Stomach (tissue), 9 donors: Measurements from ENCODE around the gene EIF4EBP2. TPM values are rescaled to one million over a fixed set of nuclear protein-coding genes. Genes with fewer than 3 reads are reported as not detected.
A peak's percentile ranks its signal among the peaks of the same experiment; 100 is the strongest.

Source experiments
- DNase-seq, 2 donors: peaks; one replicate each; pipeline versions ENCODE4 v3.0.0 to v3.0.0-alpha.2; 2013 to 2019
- H3K27ac ChIP-seq, 5 donors: fragments of 200-600 bp in 4 of 5; sonication (generic) in 4 of 5; one replicate each; pipeline ENCODE4 v1.5.1; 2013 to 2019; ENCODE audit warnings: mild to moderate bottlenecking in 1 of 5, moderate library complexity in 1 of 5
- H3K27me3 ChIP-seq, 3 donors: fragments of 200-600 bp; sonication (generic); one replicate each; pipeline ENCODE4 v1.5.1; 2017 to 2019; ENCODE audit warnings: mixed run types in 1 of 3
- H3K36me3 ChIP-seq, 4 donors: fragments of 200-600 bp; sonication (generic); 1 replicate in 3 of 4; 2 replicates in 1 of 4; pipeline ENCODE4 v1.5.1; 2016 to 2019
- H3K4me1 ChIP-seq, 4 donors: fragments of 200-600 bp; sonication (generic); one replicate each; pipeline ENCODE4 v1.5.1; 2016 to 2019
- H3K4me3 ChIP-seq, 4 donors: fragments of 200-600 bp; sonication (generic) in 3 of 4; one replicate each; pipeline ENCODE4 v1.5.1; 2016 to 2019; ENCODE audit warnings: mild to moderate bottlenecking in 1 of 4
- H3K9me3 ChIP-seq, 4 donors: fragments of 200-600 bp; sonication (generic); one replicate each; pipeline ENCODE4 v1.5.1; 2016 to 2019
- CTCF ChIP-seq, 7 experiments: fragments of 450-650 bp in 4 of 7; fragments of 200-600 bp in 3 of 7; sonication (generic) in 3 of 7; IDR thresholded peaks; one replicate each; pipeline ENCODE4 v1.5.1; 2016 to 2019; ENCODE audit warnings: antibody characterized with exemption in 7 of 7, control low read depth in 2 of 7, mild to moderate bottlenecking in 1 of 7
- EP300 ChIP-seq: sonication (generic); formaldehyde crosslinking; IDR thresholded peaks from one replicate; pipeline ENCODE4 v1.6.1; 2017; ENCODE audit warnings: antibody characterized with exemption
- POLR2A ChIP-seq, 4 donors: fragments of 450-650 bp; IDR thresholded peaks; one replicate each; pipeline ENCODE4 v1.6.1; 2016; ENCODE audit warnings: antibody characterized with exemption in 4 of 4, control low read depth in 2 of 4, mild to moderate bottlenecking in 1 of 4, moderate library complexity in 1 of 4
- POLR2AphosphoS5 ChIP-seq, 3 donors: sonication (generic); formaldehyde crosslinking; IDR thresholded peaks; one replicate each; pipeline ENCODE4 v1.6.1; 2016; ENCODE audit warnings: antibody characterized with exemption in 3 of 3
- WGBS, 5 donors: extraction: QIAGEN DNeasy Blood & Tissue Kit in 3 of 5; methylation state at CpG; one replicate each; pipeline versions ENCODE4 v1.1.5 to v1.1.7; 2013 to 2018; 5-methylcytosine and 5-hydroxymethylcytosine counted together
- intact Hi-C: fragments of 100-400 bp; cut with DNase I; formaldehyde crosslinking; loops from one replicate; pipeline ENCODE4 v1.15.1; 2023; ENCODE audit warnings: low total_unique reads
- polyA plus RNA-seq, 3 donors: library from polyadenylated mRNA; stranded (reverse); fragments of 200-250 nt; gene quantifications; one replicate each; pipeline ENCODE4 v1.2.3, GENCODE V29; 2013
- total RNA-seq, 5 donors: library from RNA; depleted of rRNA; stranded (reverse); fragments of >200 nt; gene quantifications; one replicate each; pipeline versions ENCODE4 v1.1.0 to v1.2.3, GENCODE V29; 2014 to 2016
- donor health status: healthy with polysubstance abuse.
- donor health status: Bipolar disorder and iron deficiency.
- donor health status: healthy.

EIF4EBP2 gene
- total and polyA plus RNA-seq, 8 donors, result 18.9 to 74.7 (median 47.3) TPM

GRCh38 chr10:70441161-70441894 is 37.4 kb downstream of the EIF4EBP2 start, which contains the start of gene NODAL:
Gene NODAL (minus strand): TSS chr10:70441681. CDS start chr10:70441667, 14 bp downstream.
- 10 to 32% (median 13%) methylated on average over 32 to 60 of the region's 60 CpGs for WGBS, 5 donors
- Histone ChIP-seq H3K9me3 (no peaks in the 10 kb centered on the region), H3K27me3 (peaks cover 0 to 60% (median 37%) of the 10 kb centered on the region in 3 donors), H3K27ac (no peak within 1 kb of the TSS), H3K4me3 (peak within 1 kb of the TSS; percentile 31 to 45 (median 32)), H3K36me3 (no peaks in the 10 kb centered on the region), H3K4me1 (peaks cover 14 to 30% (median 21%) of the 10 kb centered on the region in 4 donors)
- TF ChIP-seq POLR2A (IDR thresholded peaks at IDR 0.05), result no peak
- no peak for TF ChIP-seq POLR2AphosphoS5 (IDR thresholded peaks at IDR 0.05)
- no peak for TF ChIP-seq CTCF (IDR thresholded peaks at IDR 0.05)
- TF ChIP-seq EP300, result no peak
- intact Hi-C loops, result no loop called here
- DNase-seq, result peak in 1 of 2 donors; percentile 39

DNA sequence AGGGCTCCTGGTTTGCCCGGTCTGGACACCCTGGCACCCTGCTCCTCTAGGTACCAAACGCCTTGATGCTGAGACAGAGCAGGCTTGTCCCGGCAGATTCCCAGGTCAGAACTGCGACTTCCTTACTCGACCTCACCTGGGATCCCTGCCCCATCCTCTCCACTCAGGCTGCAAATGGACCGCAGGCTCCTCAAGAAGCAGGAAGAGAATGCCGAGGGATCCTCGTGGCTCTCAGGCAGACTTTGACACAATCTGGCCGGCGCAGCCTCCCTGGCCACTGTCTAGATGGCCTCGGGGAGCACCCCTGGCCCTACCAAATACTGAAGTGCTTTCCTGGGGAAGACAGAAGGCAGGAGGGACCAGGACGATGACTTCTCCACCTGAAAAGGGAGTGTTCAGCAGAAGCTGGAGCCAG is 38.0 kb downstream of the EIF4EBP2 start:
- intact Hi-C loops, result no loop called here
- DNase-seq, result no peak
- WGBS, 5 donors, result 21 to 45% (median 27%) methylated on average over 10 to 12 of the region's 12 CpGs
- peaks cover 14 to 34% (median 23%) of the 10 kb centered on the region in 4 donors for H3K4me1 ChIP-seq
- peaks cover 0 to 60% (median 37%) of the 10 kb centered on the region in 3 donors for H3K27me3 ChIP-seq
- no peak overlapping the region for H3K4me3 ChIP-seq
- no peaks in the 10 kb centered on the region for H3K36me3 ChIP-seq
- TF ChIP-seq POLR2AphosphoS5 (IDR thresholded peaks at IDR 0.05), result no peak
- TF ChIP-seq POLR2A (IDR thresholded peaks at IDR 0.05), result no peak
- no peak for TF ChIP-seq CTCF (IDR thresholded peaks at IDR 0.05)
- TF ChIP-seq EP300, result no peak
- H3K9me3 ChIP-seq, result no peaks in the 10 kb centered on the region
- H3K27ac ChIP-seq, result no peak overlapping the region

DNA sequence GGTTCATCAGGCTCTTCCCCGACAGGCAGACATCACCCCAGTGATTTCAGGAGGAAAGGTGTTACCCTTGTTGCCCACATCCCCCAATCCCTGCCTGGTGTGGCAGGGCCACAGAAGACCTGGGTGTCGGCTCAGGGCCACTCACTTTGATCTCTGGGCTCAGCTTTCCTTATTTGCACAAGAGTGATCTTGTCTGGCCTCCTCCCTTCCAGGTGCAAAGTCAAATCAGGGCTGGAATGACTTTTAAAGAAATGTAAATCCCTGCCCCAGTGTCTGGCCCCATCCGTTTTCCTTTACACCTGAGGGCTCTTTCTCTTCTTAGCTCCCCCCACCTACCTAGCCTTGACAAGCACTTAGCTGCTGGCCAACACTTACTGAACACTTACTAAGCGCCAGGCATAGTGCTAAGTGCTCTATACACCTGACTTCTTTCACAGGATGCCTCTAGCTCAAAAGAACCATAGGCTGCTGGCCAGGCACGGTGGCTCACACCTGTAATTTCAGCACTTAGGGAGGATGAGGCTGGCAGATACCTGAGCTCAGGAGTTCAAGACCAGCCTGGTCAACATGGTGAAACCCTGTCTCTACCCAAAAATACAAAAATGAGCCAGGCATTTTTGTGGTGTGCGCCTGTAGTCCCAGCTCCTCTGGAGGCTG is 38.5 kb downstream of the EIF4EBP2 start:
- TF ChIP-seq CTCF (IDR thresholded peaks at IDR 0.05) (no peak), POLR2A (IDR thresholded peaks at IDR 0.05) (no peak), EP300 (no peak)
- H3K27me3 ChIP-seq, result peaks cover 0 to 60% (median 37%) of the 10 kb centered on the region in 3 donors
- H3K36me3 ChIP-seq, result no peaks in the 10 kb centered on the region
- no peak overlapping the region for H3K4me3 ChIP-seq
- H3K4me1 ChIP-seq, result peaks cover 14 to 34% (median 23%) of the 10 kb centered on the region in 4 donors
- H3K9me3 ChIP-seq, result no peaks in the 10 kb centered on the region
- WGBS, 5 donors, result 47 to 72% (median 56%) methylated on average over 6 of the region's 6 CpGs
- H3K27ac ChIP-seq, result no peak overlapping the region
- intact Hi-C loops, result no loop called here
- DNase-seq, result no peak

GRCh38 chr10:70444744-70445143 is 40.8 kb downstream of the EIF4EBP2 start:
- intact Hi-C loops, result no loop called here
- 84 to 93% (median 86%) methylated on average over 4 of the region's 4 CpGs for WGBS, 5 donors
- Histone ChIP-seq H3K27ac (no peak overlapping the region), H3K36me3 (no peaks in the 10 kb centered on the region), H3K27me3 (peaks cover 0 to 46% (median 27%) of the 10 kb centered on the region in 3 donors), H3K4me3 (no peak overlapping the region), H3K4me1 (peaks cover 14 to 35% (median 24%) of the 10 kb centered on the region in 4 donors), H3K9me3 (no peaks in the 10 kb centered on the region)
- TF ChIP-seq CTCF (IDR thresholded peaks at IDR 0.05), result no peak
- no peak for TF ChIP-seq POLR2AphosphoS5 (IDR thresholded peaks at IDR 0.05)
- TF ChIP-seq EP300, result no peak
- no peak for TF ChIP-seq POLR2A (IDR thresholded peaks at IDR 0.05)
- DNase-seq, result no peak
